ENCODE data around the gene DCST2. TPM values are rescaled to one million over a fixed set of nuclear protein-coding genes. Genes with fewer than 3 reads are reported as not detected.
A peak's percentile ranks its signal among the peaks of the same experiment; 100 is the strongest.

DCST2 gene
- total and polyA plus RNA-seq, 9 of the 15 experiments (the other 6 are each of a cell fraction or from before 2014, with no cell fraction given) = 0.09 to 0.49 (median 0.11) TPM; not detected in 3

DNA sequence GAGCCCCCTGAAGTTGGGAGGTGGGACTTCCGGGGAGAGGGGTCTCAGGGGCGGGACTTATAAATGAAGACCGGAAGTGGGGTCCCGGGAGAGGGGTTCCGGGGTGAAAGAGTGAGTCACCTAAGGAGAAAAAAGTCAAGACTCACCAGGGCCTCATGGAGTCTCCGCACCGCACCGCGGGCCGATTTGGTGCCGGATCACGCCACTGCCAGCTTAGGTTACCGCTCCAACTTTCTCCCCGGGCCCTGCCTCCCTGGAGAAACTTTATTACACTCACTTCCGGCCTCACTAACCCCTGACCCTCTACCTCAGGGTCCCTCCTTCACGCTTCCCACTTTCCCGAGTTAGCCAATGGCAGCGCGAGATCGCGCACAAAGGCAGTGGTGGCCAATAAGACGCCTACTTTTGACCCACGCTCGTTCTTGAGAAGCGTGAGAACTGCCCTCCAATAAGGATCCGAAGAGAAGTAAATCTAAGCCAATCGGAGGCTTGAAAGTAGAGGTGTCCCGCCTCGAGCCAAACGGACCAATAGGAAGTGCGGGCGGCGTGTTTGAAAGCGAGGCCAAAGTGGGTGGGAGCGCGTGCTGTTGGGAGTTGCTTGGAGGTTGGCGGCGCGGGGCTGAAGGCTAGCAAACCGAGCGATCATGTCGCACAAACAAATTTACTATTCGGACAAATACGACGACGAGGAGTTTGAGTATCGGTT lies 59.3 kb downstream of the DCST2 start, which contains the start of gene CKS1B (continued):
- TF ChIP-seq, protein P1, sequence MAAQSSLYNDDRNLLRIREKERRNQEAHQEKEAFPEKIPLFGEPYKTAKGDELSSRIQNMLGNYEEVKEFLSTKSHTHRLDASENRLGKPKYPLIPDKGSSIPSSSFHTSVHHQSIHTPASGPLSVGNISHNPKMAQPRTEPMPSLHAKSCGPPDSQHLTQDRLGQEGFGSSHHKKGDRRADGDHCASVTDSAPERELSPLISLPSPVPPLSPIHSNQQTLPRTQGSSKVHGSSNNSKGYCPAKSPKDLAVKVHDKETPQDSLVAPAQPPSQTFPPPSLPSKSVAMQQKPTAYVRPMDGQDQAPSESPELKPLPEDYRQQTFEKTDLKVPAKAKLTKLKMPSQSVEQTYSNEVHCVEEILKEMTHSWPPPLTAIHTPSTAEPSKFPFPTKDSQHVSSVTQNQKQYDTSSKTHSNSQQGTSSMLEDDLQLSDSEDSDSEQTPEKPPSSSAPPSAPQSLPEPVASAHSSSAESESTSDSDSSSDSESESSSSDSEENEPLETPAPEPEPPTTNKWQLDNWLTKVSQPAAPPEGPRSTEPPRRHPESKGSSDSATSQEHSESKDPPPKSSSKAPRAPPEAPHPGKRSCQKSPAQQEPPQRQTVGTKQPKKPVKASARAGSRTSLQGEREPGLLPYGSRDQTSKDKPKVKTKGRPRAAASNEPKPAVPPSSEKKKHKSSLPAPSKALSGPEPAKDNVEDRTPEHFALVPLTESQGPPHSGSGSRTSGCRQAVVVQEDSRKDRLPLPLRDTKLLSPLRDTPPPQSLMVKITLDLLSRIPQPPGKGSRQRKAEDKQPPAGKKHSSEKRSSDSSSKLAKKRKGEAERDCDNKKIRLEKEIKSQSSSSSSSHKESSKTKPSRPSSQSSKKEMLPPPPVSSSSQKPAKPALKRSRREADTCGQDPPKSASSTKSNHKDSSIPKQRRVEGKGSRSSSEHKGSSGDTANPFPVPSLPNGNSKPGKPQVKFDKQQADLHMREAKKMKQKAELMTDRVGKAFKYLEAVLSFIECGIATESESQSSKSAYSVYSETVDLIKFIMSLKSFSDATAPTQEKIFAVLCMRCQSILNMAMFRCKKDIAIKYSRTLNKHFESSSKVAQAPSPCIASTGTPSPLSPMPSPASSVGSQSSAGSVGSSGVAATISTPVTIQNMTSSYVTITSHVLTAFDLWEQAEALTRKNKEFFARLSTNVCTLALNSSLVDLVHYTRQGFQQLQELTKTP (IDR thresholded peaks at IDR 0.05; ENCODE audit: low read depth in 1 of 2, partially characterized antibody in 2 of 2) = peak in 1 of 2 experiments; percentile 48
- peak; percentile 90; the same call in 1 of the 2 replicates for TF ChIP-seq NR4A1 (CRISPR knock-in tag; IDR thresholded peaks at IDR 0.05)
- TF ChIP-seq NR4A1 (tag; IDR thresholded peaks at IDR 0.05) = no peak
- TF ChIP-seq KLF16 (IDR thresholded peaks at IDR 0.05) = no peak
- peak in 1 of 3 experiments; percentile 52 for TF ChIP-seq YY1 (IDR thresholded peaks at IDR 0.05; ENCODE audit: borderline replicate concordance in 1 of 3, control insufficient read depth in 1 of 3, extremely low read depth in 1 of 3, insufficient read depth in 3 of 3, insufficient read length in 1 of 3, insufficient replicate concordance in 2 of 3, low read depth in 1 of 3, low read length in 2 of 3)
- TF ChIP-seq FOXP1 (CRISPR knock-in tag; IDR thresholded peaks at IDR 0.05) = peak; percentile 77; the same call in 1 of the 2 replicates
- TF ChIP-seq, protein P2, sequence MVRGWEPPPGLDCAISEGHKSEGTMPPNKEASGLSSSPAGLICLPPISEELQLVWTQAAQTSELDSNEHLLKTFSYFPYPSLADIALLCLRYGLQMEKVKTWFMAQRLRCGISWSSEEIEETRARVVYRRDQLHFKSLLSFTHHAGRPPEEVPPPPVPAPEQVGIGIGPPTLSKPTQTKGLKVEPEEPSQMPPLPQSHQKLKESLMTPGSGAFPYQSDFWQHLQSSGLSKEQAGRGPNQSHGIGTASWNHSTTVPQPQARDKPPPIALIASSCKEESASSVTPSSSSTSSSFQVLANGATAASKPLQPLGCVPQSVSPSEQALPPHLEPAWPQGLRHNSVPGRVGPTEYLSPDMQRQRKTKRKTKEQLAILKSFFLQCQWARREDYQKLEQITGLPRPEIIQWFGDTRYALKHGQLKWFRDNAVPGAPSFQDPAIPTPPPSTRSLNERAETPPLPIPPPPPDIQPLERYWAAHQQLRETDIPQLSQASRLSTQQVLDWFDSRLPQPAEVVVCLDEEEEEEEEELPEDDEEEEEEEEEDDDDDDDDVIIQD (CRISPR knock-in tag; IDR thresholded peaks at IDR 0.05) = no peak
- TF ChIP-seq HNRNPK (IDR thresholded peaks at IDR 0.05; ENCODE audit: low read depth, low read length, poor library complexity, severe bottlenecking) = no peak
- no peak for TF ChIP-seq SAFB2 (IDR thresholded peaks at IDR 0.05; ENCODE audit: borderline replicate concordance, low read depth, low read length, severe bottlenecking)
- 0 out of 2 replicates have a peak, but pooled peaks have one; percentile 19 for TF ChIP-seq KAT7 (CRISPR knock-in tag; IDR thresholded peaks at IDR 0.05; ENCODE audit: borderline replicate concordance)
- no peak for TF ChIP-seq TRIM28 (IDR thresholded peaks at IDR 0.05)
- TF ChIP-seq TEAD4 (IDR thresholded peaks at IDR 0.05; ENCODE audit: low read length) = peak; percentile 50; the same call in 1 of the 2 replicates
- TF ChIP-seq TEAD4 (CRISPR knock-in tag; IDR thresholded peaks at IDR 0.05; ENCODE audit: borderline replicate concordance) = no peak
- peak; percentile 90 for TF ChIP-seq ETV5 (CRISPR knock-in tag; IDR thresholded peaks at IDR 0.05; ENCODE audit: low read depth)
- no peak for TF ChIP-seq ZNF140 (CRISPR knock-in tag; IDR thresholded peaks at IDR 0.05)
- TF ChIP-seq, protein P3, sequence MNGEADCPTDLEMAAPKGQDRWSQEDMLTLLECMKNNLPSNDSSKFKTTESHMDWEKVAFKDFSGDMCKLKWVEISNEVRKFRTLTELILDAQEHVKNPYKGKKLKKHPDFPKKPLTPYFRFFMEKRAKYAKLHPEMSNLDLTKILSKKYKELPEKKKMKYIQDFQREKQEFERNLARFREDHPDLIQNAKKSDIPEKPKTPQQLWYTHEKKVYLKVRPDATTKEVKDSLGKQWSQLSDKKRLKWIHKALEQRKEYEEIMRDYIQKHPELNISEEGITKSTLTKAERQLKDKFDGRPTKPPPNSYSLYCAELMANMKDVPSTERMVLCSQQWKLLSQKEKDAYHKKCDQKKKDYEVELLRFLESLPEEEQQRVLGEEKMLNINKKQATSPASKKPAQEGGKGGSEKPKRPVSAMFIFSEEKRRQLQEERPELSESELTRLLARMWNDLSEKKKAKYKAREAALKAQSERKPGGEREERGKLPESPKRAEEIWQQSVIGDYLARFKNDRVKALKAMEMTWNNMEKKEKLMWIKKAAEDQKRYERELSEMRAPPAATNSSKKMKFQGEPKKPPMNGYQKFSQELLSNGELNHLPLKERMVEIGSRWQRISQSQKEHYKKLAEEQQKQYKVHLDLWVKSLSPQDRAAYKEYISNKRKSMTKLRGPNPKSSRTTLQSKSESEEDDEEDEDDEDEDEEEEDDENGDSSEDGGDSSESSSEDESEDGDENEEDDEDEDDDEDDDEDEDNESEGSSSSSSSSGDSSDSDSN (IDR thresholded peaks at IDR 0.05; ENCODE audit: borderline replicate concordance in 1 of 2, low read depth in 2 of 2, low read length in 2 of 2) = no peak

All from K562 (cell line).